GM18507 (cell line): ENCODE results near the gene NPIPB6.

Experiments used
- DNase-seq: peaks from one replicate; pipeline ENCODE4 v3.0.0; 2011; ENCODE audit warnings: low read depth; ENCODE audit not compliant: insufficient read length; ENCODE audit errors: extremely low spot score
- FAIRE-seq: peaks from 2 replicates; lab custom pipeline; 2011; peaks lifted over from hg19 to GRCh38; lab: Jason Lieb, UNC

The NPIPB6 gene

DNA sequence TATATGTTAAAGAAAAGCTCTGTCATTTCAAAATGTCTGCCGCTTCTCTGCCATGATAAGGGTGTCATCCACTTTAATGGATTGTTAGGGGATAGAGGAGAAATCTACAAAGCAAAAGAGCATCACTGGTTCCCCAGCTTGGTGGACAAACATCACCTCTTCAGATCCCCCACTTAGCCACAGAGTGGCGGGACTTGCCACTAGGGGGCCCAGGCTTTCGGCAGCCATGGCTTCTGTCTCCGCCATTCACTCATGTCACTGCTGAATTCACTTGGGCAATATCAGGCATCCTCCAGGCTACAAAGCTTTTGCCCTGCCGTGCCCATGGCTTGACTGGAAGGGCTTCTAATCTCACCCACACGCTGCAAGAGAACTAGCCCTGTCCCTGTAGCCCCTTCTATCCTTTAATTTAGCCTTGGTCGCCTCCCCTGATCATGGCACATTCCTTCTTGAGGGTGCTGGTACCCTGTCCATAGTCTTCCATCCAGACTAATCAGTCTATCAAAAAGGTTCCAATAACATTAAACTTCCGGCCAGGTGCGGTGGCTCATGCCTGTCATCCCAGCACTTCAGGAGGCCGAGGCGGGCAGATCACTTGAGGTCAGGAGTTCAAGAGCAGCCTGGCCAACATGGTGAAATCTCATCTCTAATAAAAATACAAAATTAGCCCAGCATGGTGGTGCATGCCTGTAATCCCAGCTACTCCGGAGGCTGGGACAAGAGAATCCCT lies 36.3 kb downstream of the NPIPB6 start:
- FAIRE-seq, result no peak
- DNase-seq, result peak; percentile 57

DNA sequence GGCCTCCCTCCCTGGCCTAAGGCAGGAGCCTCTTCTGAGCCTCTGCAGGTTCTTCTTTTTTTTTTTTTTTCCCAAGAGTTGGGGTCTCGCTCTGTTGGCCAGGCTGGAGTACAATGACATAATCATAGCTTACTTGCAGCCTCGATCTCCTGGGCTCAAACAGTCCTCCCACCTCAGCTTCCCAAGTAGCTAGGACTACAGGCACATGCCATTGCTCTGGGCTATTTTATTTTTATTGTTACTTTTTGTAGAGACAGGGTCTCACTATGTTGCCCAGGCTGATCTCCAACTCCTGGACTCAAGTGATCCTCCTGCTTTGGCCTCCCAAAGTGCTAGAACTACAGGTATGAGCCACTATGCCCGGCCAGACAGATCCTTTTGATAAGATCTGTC lies 38.4 kb downstream of the NPIPB6 start:
- DNase-seq (no peak), FAIRE-seq (no peak)

DNA sequence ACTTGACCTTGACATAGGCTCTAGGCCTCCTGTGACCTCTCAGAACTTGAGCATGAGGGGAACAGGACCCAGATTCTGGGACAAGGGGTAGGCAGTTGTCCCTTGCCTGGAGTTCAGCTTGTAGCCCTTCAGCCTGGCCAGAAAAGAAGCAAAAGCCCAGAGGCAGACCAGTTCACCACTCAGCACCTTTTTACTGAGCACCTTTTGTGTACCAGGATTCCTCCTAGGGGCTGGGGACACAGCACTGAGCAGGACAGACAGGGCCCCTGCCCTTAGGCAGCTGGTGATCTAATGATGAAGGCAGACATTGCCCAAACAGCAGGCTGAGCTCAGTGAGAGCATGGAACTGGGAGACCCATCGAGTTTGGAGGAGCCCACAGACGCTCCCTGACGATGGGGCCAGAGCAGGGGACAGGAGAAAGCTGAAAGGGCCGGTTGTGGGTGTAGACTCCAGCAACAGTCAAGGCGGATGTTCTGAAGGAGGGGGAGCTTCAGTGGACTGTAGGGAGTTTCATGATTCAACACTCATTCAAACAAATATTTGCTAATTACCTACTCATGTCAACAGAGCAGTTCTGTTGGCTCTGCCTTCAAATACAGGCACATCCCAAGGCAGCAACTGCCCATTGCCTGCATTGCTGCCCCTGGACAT lies 38.9 kb downstream of the NPIPB6 start:
- DNase-seq, result no peak
- no peak for FAIRE-seq

DNA sequence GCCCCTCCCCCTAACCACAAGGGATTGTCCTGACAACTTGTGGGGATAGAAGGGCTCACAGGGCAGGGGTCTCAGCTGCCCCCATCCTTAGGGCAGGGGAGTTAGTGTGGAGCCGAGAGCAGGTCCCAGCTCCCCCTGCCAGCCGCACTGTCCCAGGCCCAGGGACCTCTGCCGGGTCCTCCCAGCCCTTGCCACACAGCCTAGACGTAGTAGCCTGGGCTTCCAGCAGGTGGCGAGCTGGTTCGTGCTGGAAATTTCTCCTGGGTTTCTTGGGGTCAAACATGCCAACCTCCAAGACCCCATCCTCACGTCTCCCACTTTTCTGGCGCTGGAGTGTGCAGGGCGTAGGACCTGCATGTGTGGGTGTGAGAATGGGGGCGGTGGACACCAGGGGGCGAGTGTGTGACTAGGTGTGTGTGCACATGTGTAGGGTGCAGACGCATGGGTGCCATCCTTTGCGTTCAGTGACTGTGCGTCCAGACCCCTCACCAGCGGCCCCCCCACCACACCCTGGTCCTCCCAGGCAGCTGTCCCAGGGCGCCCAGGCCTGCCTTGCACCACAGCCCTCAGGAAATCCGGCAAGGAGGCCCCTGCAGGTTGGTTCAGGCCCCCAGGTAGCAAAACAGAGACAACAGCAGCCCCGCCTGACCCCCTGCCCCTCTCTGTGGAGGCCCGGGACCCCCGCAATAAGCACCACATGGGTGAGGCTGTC lies 41.5 kb downstream of the NPIPB6 start:
- peak; percentile 72 for FAIRE-seq
- peak; percentile 33 for DNase-seq

DNA sequence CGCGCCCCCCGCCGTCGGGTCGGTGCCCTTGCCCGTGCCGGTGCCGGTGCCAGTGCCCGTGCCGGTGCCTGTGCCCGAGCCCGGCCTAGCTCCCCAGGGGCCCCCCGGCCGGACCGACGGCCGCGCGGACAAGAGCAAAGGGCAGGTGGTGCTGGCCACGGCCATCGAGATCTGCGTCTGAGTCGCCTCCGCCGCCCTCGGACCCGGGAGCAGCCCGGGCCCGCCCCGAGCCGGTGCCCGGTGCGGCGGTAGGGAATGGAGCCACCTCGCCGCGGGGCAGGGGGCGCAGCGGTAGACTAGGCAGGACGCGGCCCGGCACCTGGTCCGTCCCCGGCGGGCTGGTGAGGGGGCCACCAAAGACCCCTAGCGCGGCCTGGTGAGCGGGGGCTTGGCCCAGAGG lies 42.6 kb downstream of the NPIPB6 start:
- no peak for DNase-seq
- FAIRE-seq, result no peak

DNA sequence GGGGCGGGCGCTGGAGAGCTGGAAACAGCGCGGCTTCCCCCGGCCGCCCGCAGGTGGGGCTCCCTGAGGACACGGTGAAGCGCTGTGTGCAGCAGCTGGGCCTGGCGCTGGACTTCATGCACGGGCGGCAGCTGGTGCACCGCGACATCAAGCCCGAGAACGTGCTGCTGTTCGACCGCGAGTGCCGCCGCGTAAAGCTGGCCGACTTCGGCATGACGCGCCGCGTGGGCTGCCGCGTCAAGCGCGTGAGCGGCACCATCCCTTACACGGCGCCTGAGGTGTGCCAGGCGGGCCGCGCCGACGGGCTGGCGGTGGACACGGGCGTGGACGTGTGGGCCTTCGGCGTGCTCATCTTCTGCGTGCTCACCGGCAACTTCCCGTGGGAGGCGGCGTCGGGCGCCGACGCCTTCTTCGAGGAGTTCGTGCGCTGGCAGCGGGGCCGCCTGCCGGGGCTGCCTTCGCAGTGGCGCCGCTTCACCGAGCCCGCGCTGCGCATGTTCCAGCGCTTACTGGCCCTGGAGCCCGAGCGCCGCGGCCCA lies 43.2 kb downstream of the NPIPB6 start:
- no peak for FAIRE-seq

DNA sequence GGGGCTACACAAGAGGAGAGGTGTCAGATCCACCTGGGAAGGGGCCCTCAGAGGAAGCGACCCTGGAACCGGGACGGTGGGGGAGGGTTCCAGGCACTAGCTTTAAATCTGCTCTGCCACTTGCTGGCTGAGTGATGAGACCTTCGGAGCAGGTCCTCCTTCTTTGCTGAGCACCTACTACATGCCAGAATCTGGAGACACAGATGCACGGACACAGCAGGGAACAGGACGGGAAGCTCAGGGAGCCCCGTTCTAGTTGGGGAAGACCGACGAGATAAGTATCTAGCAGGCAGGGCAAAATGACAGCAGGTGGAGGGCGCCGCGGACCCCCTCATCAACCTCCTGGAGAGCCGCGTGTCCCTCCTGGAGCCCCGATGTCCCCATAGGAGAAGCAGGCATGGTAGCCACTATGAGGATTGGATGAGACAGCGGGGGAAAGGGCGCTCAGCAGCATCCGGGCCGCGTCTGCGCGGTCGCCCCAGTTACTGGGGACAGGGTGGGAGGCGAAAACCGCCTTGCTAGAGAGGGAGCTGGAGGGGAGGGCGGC lies 43.8 kb downstream of the NPIPB6 start:
- DNase-seq, result no peak
- no peak for FAIRE-seq

More for the DNA sequence above, 43.2 kb downstream of the NPIPB6 start:
- DNase-seq, result no peak

DNA sequence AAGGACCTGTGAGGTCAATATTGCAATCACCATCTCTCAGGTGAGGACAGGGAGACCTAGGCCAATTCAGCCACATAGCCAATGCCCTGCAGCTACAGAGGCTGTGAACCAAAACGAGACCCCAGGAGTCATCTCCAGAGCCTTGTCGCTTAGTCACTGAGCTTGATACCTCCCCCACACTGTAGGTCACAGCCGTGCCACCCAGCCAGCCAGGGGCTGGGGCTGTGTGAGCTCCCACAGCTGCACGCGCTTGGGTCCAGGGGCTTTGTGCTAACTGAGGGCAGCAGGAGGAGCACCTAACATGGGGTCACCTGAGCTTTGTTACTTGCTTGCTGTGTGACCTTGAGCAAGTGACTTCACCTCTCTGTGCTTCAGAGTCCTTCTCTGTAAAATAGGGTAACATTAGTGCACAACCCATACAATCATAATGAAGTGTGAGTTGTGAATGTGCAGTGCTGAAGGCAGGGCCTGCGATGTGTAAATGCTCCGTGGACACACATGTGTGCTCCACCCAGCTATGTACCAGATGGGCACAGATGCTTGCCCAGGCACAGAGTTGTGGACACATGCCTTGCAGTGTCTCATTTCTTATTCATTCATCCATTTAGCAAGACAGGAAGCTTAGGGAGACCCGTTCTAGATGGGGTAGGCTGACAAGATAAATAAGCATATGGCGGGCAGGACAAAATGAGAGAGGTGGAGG lies 45.1 kb downstream of the NPIPB6 start:
- FAIRE-seq (no peak), DNase-seq (no peak)

DNA sequence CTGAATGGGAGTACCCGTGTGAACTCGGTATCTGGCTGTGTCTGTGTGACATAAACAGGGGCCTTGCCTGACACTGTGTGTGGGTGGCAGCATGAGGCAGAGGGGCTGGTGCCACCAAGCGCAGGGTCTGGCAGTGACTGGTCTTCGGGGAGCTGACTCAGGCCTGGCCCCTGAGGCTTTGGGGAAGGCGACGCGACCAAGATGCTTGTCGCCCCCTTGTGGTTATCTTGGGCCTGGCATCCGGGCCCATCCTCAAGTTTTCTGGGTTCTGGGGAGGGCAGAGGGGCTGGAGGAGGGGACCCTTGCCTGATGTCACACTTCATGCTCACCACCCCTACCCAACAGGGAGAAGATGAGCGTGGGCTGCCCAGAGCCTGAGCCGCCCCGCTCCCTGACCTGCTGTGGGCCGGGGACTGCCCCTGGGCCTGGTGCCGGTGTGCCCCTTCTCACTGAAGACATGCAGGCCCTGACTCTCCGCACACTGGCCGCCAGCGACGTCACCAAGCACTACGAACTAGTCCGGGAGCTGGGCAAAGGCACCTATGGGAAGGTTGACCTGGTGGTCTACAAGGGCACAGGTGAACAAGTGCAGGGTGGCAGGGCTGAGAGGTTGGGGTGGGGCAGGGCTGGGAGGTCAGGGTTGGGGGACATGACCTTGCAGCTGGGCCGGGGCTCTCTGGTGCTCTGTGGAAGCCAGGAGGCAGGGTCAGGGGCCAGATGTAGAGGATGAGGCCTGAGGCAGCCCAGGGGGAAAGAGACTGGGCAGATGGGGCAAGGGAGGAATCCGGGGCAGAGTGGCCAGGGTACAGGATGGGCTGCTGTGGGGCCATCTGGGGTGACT lies 46.0 kb downstream of the NPIPB6 start:
- DNase-seq (peak; percentile 39), FAIRE-seq (peak; percentile 71)

DNA sequence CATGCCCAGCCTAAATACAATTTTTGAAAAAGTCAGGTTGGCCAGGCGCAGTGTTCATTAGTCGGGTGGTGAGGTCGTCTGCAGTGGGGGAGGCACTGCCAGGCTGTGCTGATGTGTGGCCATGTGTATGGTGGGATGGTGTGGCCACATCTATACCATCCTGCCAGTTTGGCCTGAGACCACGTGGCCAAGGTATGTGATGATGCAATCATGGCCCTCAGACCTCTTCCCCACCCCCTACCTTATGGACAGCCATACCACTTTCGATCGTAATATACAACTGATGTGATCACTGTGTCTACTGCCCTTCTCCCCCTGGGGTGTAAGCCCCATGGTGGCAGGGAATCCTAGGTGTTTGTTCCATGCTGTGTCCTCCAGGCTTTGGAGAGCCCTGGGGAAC lies 47.3 kb downstream of the NPIPB6 start:
- no peak for DNase-seq
- no peak for FAIRE-seq

DNA sequence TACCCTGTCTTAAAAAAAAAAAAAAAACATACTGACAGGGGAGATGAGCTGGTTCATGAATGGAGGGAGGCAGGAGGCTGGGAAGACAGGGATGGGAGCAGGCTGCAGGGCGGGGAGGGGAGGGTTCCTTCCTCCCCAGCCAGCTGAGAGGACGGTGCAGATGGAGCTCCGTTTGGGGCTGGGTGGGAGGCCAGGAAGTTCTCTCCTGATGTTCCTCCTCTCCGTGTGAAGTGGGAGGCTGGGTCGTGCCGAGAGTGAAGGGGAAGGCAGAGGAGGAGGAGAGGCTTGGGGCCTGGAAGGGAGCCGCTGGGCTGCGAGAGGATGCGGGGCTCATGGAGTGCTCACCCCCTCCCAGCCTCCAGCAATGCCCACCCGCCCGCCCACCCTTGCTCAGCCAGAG lies 49.7 kb downstream of the NPIPB6 start:
- DNase-seq, result no peak
- no peak for FAIRE-seq

DNA sequence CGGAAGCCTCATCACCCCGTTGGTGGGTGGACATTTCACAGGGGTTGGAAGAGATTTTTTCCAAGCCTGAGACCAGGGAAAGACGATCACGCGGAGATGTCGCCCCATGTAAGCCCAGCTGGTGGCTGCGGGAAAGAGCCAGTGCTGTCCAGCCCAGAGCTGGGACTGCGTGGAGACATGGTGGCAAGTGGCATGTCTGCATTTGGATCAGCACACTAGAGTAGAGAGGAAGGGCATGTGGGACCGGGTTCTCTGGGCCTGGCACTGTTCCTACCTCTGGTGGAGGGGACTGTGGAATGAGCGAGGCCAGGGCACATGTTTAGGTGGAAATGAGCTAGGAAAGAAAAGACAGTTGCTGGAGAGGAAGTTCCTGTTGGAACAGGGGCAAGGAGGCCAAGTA lies 51.0 kb downstream of the NPIPB6 start:
- FAIRE-seq, result no peak
- no peak for DNase-seq

DNA sequence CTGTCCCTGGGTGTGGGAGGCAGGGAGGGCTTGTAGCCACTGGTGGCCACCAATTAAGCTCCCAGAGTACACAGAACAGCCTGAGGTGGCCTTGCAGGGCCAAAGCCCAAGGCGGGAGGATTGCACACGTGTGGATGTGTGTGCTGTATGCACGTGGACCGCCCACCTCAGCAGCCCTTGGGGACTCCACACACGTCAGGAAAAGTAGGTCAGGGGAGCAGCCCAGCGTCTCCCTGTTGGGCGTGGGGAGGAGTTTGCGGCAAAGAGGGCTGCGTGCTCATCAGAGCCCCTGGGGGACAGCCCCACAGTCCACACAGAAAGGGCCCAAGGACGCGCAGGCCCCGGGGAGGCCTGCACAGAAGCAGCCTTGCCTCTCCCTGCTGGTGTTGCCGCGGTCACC lies 51.4 kb downstream of the NPIPB6 start:
- FAIRE-seq (no peak), DNase-seq (no peak)

DNA sequence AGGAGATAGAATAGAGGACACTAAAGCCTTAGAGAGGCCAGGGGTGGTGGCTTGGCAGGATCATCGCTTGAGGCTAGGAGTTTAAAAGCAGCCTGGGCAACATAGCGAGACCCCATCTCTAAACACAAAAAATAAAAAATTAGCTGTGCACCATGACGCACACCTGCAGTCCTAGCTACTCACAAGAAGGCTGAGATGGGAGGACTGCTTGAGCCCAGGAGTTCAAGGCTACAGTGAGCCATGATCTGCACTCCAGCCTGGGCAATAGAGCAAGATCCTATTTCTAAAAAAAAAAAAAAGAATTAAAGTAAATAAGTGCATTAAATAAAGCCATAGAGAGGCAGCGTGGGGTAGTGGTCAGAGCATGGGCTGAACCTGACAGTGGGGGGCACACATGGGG lies 51.9 kb downstream of the NPIPB6 start:
- FAIRE-seq (no peak), DNase-seq (no peak)

DNA sequence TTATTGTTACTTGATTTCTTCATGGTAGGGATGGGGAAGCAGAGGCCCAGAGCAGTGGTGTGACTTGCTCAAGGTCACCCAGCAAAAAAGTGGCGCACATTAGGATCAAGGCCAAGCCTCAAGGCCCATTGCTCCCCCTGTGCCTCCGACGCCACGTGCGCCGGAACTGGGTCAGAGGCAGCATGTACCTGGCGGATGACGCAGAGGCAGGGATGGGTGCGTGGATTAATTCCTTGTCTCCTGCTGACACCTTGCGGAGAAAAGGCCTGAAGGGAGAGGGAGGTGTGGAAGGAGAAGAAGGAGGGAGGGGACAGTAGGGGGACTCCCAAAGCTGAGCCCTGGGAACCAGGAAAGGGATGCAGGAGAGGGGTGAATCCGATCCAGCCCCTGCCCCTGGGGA lies 52.5 kb downstream of the NPIPB6 start:
- no peak for DNase-seq
- no peak for FAIRE-seq

DNA sequence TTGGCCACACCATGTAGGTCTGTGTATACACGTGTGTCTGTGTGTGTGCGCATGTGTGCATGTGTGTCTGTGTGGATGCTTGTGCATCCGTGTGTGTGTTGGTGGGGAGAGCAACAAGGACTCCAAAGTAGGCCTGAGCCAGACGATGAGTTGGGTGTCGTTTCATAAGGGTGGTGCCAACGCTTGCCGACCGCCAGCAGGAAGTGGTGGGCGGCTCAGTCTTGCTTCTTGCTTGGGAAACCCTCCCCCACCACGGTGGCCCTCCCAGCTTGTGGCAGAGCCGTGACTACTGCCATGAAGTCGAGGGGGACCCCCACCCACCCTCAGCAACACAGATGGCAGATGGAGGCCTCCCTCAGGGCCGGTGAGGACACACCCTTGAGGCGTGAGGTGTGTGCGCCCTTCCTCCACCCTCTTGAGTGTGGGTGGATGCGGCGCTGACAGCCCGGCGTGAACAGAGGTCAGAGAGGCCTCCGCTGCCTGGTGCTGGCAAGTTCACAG lies 53.4 kb downstream of the NPIPB6 start:
- no peak for DNase-seq
- peak; percentile 24 for FAIRE-seq

DNA sequence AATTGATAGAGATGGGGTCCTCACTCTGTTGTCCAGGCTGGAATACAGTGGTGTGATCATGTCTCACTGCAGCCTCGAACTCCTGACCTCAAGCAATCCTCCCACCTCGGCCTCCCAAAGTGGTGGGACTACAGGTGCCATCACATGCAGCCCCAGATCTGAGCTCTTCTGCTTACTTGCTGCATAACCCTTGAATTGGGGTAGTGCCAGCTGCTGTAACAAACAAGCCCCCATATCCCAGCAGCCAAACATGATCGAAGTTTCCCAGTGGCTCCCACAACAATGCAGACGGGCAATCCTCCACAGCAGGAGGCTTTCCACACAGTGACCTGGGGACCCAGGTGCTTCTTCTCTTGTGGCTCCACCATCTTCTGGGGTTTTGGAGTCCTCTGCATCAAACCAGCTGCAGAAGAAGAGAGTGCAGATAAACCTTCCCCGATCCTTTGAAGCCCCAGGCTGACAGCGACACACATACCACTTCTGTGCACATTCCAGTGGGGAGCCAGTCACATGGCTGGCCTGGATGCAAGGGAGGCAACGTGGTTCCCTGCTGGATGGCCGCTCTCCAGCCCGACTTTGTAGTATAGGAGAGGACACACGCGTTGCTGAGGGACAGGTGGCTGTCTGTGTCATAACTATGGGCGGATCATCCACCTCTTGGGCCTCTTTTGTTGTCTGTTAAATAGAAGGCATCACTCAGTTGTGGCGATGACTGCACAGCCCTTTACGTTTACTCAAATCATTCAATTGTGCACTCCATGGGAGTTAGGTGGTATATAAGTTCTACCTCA lies 54.3 kb downstream of the NPIPB6 start:
- no peak for FAIRE-seq
- no peak for DNase-seq

DNA sequence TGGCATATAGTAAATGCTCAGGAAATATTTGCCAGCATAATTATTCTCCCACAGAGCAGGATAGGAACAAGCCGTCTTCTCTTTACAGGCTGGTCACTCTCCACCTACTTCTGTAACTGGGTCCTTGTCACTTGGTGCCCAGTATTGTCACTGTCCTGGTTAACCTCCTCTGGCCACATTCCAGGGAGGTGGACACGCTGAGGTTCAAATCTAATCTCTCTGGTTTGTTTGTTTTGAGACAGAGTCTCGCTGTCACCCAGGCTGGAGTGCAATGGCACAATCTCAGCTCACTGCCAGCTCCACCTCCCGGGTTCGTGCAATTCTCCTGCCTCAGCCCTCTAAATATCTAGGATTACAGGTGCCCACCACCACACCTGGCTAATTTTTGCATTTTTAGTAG lies 55.4 kb downstream of the NPIPB6 start:
- FAIRE-seq (no peak), DNase-seq (no peak)
